HCT116 (cell line): ENCODE data around the gene ARHGAP8. TPM values are rescaled to one million over a fixed set of nuclear protein-coding genes. Genes with fewer than 3 reads are reported as not detected.

Experiments used
- ATAC-seq: fragments of 200-7000 bp; cut with Tn5 transposase; 2 replicates; pipeline ENCODE4 v1.9.1; 2020; ENCODE audit warnings: mild to moderate bottlenecking, moderate library complexity
- BruUV-seq: library from RNA; stranded (reverse); fragments of 400-500 nt; replicated peaks from 2 replicates; lab custom pipeline; 2021; lab: Mats Ljungman, UMichigan
- CTCF ChIA-PET: fragments of 300-600 bp; sonication (Branson Sonifier 250); formaldehyde crosslinking; loops from one replicate; lab custom pipeline; 2021; ENCODE audit warnings: antibody characterized with exemption; lab: Charles Lee
- POLR2A ChIA-PET: fragments of 300-600, 350-600 bp; sonication (Branson Sonifier 250); formaldehyde crosslinking; loops from one replicate; lab custom pipeline; 2021; ENCODE audit warnings: antibody characterized with exemption; lab: Charles Lee
- RAD21 ChIA-PET, 2 experiments: fragments of 300-600 bp; sonication (Branson Sonifier 250); formaldehyde crosslinking; loops; one replicate each; lab custom pipeline; 2023; ENCODE audit warnings: low total read pairs in 2 of 2; ENCODE audit not compliant: uncharacterized antibody in 2 of 2, unreplicated experiment in 2 of 2, low non-redundant PET in 1 of 2; lab: Charles Lee
- DNase-seq: peaks from one replicate; pipeline ENCODE4 v3.0.0-alpha.2; 2010; ENCODE audit warnings: low read depth, low spot score
- H2AFZ ChIP-seq: fragments of 200-600 bp; shearing (Covaris generic), sonication (generic); 2 replicates; pipeline ENCODE4 v1.6.1; 2017; ENCODE audit warnings: low read depth, mixed run types, mixed read lengths, antibody characterized with exemption, low read length; ENCODE audit not compliant: poor library complexity, severe bottlenecking
- H3K27ac ChIP-seq: 2 replicates; pipeline ENCODE4 v1.5.1; 2012; ENCODE audit warnings: low read depth, low read length
- H3K27me3 ChIP-seq: fragments of 200-600 bp; sonication (generic); 2 replicates; pipeline ENCODE4 v1.6.1; 2016; ENCODE audit warnings: mixed run types, low read length, mixed read lengths; ENCODE audit not compliant: insufficient read depth
- H3K36me3 ChIP-seq, 2 experiments: fragments of 200-500 bp in 1 of 2; fragments of 200-600 bp in 1 of 2; sonication (Bioruptor generic) in 1 of 2; sonication (generic) in 1 of 2; 2 replicates each; pipeline versions ENCODE4 v1.5.1 to v1.6.1; 2014 to 2016; ENCODE audit warnings: low read length in 2 of 2, inconsistent platforms in 1 of 2, mixed read lengths in 1 of 2, mixed run types in 1 of 2; ENCODE audit not compliant: insufficient read depth in 2 of 2, control insufficient read depth in 1 of 2
- H3K4me1 ChIP-seq, 2 experiments: fragments of 200-600 bp in 1 of 2; sonication (generic) in 1 of 2; 2 replicates each; pipeline versions ENCODE4 v1.5.1 to v1.6.1; 2012 to 2017; ENCODE audit warnings: low read length in 2 of 2, inconsistent platforms in 1 of 2, mild to moderate bottlenecking in 1 of 2, mixed read lengths in 1 of 2, mixed run types in 1 of 2, moderate library complexity in 1 of 2; ENCODE audit not compliant: insufficient read depth in 2 of 2, control insufficient read depth in 1 of 2
- H3K4me2 ChIP-seq: fragments of 200-600 bp; sonication (generic); 2 replicates; pipeline ENCODE4 v1.6.1; 2017; ENCODE audit warnings: mixed run types, low read length, mixed read lengths
- H3K4me3 ChIP-seq, 2 experiments: fragments of 200-600 bp in 1 of 2; sonication (generic) in 1 of 2; replicated peaks in 1 of 2; 2 replicates each; pipeline ENCODE4 v1.5.1; 2011 to 2016; ENCODE audit warnings: low read length in 2 of 2, control low read depth in 1 of 2, low read depth in 1 of 2, mild to moderate bottlenecking in 1 of 2, mixed read lengths in 1 of 2, mixed run types in 1 of 2
- H3K79me2 ChIP-seq: fragments of 200-600 bp; sonication (generic); 2 replicates; pipeline ENCODE4 v1.6.1; 2017; ENCODE audit warnings: mild to moderate bottlenecking, mixed run types, low read length, moderate library complexity, mixed read lengths; ENCODE audit not compliant: insufficient read depth
- H3K9ac ChIP-seq: fragments of 200-600 bp; sonication (generic); 2 replicates; pipeline ENCODE4 v1.6.1; 2016; ENCODE audit warnings: low read length, mixed read lengths
- H3K9me2 ChIP-seq: fragments of 200-600 bp; sonication (generic), shearing (Covaris generic); 2 replicates; pipeline ENCODE4 v1.6.1; 2017; ENCODE audit warnings: mixed run types, mild to moderate bottlenecking, moderate library complexity; ENCODE audit not compliant: insufficient read depth
- H3K9me3 ChIP-seq, 2 experiments: fragments of 200-500 bp in 1 of 2; fragments of 200-600 bp in 1 of 2; sonication (Bioruptor generic) in 1 of 2; sonication (generic) in 1 of 2; 2 replicates each; pipeline ENCODE4 v1.6.1; 2014 to 2017; ENCODE audit warnings: low read length in 2 of 2, mixed read lengths in 2 of 2, inconsistent platforms in 1 of 2, low read depth in 1 of 2, mild to moderate bottlenecking in 1 of 2, mixed run types in 1 of 2, moderate library complexity in 1 of 2; ENCODE audit not compliant: control insufficient read depth in 1 of 2, insufficient read depth in 1 of 2
- H4K20me1 ChIP-seq: fragments of 200-600 bp; sonication (generic), shearing (Covaris generic); 2 replicates; pipeline ENCODE4 v1.6.1; 2017; ENCODE audit warnings: mixed run types, mild to moderate bottlenecking, moderate library complexity; ENCODE audit not compliant: insufficient read depth
- CEBPB ChIP-seq: IDR thresholded peaks from 2 replicates; pipeline ENCODE4 v1.6.1; 2012; ENCODE audit warnings: low read depth
- EZH2phosphoT487 ChIP-seq: fragments of 200-600 bp; IDR thresholded peaks from 2 replicates; pipeline ENCODE4 v1.6.1; 2018; ENCODE audit warnings: antibody characterized with exemption, borderline replicate concordance
- FOSL1 ChIP-seq: IDR thresholded peaks from 2 replicates; pipeline ENCODE4 v1.6.1; 2012; ENCODE audit warnings: low read depth
- JUND ChIP-seq: IDR thresholded peaks from 2 replicates; pipeline ENCODE4 v1.6.1; 2012
- POLR2A ChIP-seq: IDR thresholded peaks from 2 replicates; pipeline ENCODE4 v1.7.0; 2011; ENCODE audit warnings: borderline replicate concordance; ENCODE audit not compliant: insufficient read depth, insufficient read length; ENCODE audit errors: extremely low read depth
- POLR2AphosphoS5 ChIP-seq: IDR thresholded peaks from 2 replicates; pipeline ENCODE4 v1.6.1; 2011; ENCODE audit warnings: mild to moderate bottlenecking, low read depth, low read length, moderate library complexity
- SP1 ChIP-seq: IDR thresholded peaks from 2 replicates; pipeline ENCODE4 v1.6.1; 2012; ENCODE audit warnings: low read depth
- TCF7L2 ChIP-seq: IDR thresholded peaks from 2 replicates; pipeline ENCODE4 v1.7.0; 2011; ENCODE audit warnings: borderline replicate concordance, inconsistent platforms; ENCODE audit not compliant: insufficient read depth, insufficient read length; ENCODE audit errors: extremely low read depth
- YY1 ChIP-seq: IDR thresholded peaks from 2 replicates; pipeline ENCODE4 v1.6.1; 2011; ENCODE audit warnings: low read length, low read depth, moderate library complexity, mild to moderate bottlenecking; ENCODE audit not compliant: insufficient replicate concordance; ENCODE audit errors: extremely low read depth
- ZFX ChIP-seq: fragments of 450-650 bp; IDR thresholded peaks from 2 replicates; pipeline ENCODE4 v1.6.1; 2017
- intact Hi-C: fragments of 100-400 bp; cut with micrococcal nuclease; formaldehyde crosslinking; loops from 2 replicates; pipeline ENCODE4 v1.10.0; 2022
- total RNA-seq: library from RNA; stranded (reverse); gene quantifications from one replicate; pipeline ENCODE4 v1.2.1, GENCODE V29; 2021; ENCODE audit not compliant: unreplicated experiment
- TF ChIP-seq, protein P1 (sequence below): IDR thresholded peaks from 2 replicates; pipeline ENCODE4 v1.6.1; 2011; ENCODE audit warnings: mild to moderate bottlenecking, low read length, moderate library complexity; ENCODE audit not compliant: insufficient replicate concordance; ENCODE audit errors: extremely low read depth
- TF ChIP-seq, protein P2 (sequence below): IDR thresholded peaks from 2 replicates; pipeline ENCODE4 v1.6.1; 2012
- TF ChIP-seq, protein P3 (sequence below): IDR thresholded peaks from 2 replicates; pipeline ENCODE4 v1.6.1; 2012; ENCODE audit warnings: low read depth
- TF ChIP-seq, protein P4 (sequence below), 3 experiments: fragments of 200-600 bp in 1 of 3; sonication (generic) in 1 of 3; IDR thresholded peaks in 2 of 3; conservative IDR thresholded peaks in 1 of 3; 2 replicates each; pipeline ENCODE4 v1.5.1; 2012 to 2017; ENCODE audit warnings: low read depth in 2 of 3, low read length in 2 of 3, antibody characterized with exemption in 1 of 3, borderline replicate concordance in 1 of 3, control low read depth in 1 of 3, mild to moderate bottlenecking in 1 of 3, mixed read lengths in 1 of 3, mixed run types in 1 of 3, moderate library complexity in 1 of 3; ENCODE audit not compliant: insufficient read depth in 1 of 3

The ARHGAP8 gene
- total RNA-seq, 1 experiment from 2014 or later: 67.5 TPM

DNA sequence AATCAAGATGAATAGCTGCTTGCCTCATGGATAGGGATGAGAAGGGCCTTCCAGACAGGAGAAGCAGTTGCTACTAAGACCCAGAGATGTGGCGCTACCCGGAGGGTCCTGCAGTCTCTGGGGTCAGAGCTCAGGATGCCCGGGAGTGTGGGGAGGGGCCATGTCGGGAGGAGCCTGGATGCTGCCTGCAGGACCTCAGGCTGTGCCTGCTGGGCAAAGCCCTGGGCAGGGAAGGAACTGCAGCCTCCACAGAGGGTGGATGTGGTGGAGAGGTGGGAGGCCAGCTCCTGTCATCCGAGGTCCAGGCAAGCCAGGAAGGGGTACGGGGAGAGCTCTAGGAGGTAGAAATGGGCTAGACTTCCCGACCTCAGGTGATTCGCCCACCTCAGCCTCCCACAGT is 39.4 kb upstream of the ARHGAP8 start:
- RAD21 ChIA-PET: no interaction called here

More for the DNA sequence above, 39.4 kb upstream of the ARHGAP8 start:
- H3K79me2 ChIP-seq: peaks cover 21% of the 10 kb centered on the region; the same call in 1 of the 2 replicates
- TF ChIP-seq, protein P1, sequence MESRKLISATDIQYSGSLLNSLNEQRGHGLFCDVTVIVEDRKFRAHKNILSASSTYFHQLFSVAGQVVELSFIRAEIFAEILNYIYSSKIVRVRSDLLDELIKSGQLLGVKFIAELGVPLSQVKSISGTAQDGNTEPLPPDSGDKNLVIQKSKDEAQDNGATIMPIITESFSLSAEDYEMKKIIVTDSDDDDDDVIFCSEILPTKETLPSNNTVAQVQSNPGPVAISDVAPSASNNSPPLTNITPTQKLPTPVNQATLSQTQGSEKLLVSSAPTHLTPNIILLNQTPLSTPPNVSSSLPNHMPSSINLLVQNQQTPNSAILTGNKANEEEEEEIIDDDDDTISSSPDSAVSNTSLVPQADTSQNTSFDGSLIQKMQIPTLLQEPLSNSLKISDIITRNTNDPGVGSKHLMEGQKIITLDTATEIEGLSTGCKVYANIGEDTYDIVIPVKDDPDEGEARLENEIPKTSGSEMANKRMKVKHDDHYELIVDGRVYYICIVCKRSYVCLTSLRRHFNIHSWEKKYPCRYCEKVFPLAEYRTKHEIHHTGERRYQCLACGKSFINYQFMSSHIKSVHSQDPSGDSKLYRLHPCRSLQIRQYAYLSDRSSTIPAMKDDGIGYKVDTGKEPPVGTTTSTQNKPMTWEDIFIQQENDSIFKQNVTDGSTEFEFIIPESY: no peak
- TF ChIP-seq POLR2A (no peak), CEBPB (no peak), JUND (no peak), TCF7L2 (no peak), SP1 (no peak), FOSL1 (no peak), YY1 (no peak), POLR2AphosphoS5 (no peak), ZFX (no peak), EZH2phosphoT487 (no peak)
- TF ChIP-seq, protein P2, sequence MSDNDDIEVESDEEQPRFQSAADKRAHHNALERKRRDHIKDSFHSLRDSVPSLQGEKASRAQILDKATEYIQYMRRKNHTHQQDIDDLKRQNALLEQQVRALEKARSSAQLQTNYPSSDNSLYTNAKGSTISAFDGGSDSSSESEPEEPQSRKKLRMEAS: no peak
- TF ChIP-seq, protein P3, sequence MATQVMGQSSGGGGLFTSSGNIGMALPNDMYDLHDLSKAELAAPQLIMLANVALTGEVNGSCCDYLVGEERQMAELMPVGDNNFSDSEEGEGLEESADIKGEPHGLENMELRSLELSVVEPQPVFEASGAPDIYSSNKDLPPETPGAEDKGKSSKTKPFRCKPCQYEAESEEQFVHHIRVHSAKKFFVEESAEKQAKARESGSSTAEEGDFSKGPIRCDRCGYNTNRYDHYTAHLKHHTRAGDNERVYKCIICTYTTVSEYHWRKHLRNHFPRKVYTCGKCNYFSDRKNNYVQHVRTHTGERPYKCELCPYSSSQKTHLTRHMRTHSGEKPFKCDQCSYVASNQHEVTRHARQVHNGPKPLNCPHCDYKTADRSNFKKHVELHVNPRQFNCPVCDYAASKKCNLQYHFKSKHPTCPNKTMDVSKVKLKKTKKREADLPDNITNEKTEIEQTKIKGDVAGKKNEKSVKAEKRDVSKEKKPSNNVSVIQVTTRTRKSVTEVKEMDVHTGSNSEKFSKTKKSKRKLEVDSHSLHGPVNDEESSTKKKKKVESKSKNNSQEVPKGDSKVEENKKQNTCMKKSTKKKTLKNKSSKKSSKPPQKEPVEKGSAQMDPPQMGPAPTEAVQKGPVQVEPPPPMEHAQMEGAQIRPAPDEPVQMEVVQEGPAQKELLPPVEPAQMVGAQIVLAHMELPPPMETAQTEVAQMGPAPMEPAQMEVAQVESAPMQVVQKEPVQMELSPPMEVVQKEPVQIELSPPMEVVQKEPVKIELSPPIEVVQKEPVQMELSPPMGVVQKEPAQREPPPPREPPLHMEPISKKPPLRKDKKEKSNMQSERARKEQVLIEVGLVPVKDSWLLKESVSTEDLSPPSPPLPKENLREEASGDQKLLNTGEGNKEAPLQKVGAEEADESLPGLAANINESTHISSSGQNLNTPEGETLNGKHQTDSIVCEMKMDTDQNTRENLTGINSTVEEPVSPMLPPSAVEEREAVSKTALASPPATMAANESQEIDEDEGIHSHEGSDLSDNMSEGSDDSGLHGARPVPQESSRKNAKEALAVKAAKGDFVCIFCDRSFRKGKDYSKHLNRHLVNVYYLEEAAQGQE: no peak
- TF ChIP-seq, protein P4, sequence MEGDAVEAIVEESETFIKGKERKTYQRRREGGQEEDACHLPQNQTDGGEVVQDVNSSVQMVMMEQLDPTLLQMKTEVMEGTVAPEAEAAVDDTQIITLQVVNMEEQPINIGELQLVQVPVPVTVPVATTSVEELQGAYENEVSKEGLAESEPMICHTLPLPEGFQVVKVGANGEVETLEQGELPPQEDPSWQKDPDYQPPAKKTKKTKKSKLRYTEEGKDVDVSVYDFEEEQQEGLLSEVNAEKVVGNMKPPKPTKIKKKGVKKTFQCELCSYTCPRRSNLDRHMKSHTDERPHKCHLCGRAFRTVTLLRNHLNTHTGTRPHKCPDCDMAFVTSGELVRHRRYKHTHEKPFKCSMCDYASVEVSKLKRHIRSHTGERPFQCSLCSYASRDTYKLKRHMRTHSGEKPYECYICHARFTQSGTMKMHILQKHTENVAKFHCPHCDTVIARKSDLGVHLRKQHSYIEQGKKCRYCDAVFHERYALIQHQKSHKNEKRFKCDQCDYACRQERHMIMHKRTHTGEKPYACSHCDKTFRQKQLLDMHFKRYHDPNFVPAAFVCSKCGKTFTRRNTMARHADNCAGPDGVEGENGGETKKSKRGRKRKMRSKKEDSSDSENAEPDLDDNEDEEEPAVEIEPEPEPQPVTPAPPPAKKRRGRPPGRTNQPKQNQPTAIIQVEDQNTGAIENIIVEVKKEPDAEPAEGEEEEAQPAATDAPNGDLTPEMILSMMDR (IDR thresholded peaks at IDR 0.05 in 2 of 3, conservative IDR thresholded peaks at IDR 0.05 in 1 of 3; ENCODE audit: borderline replicate concordance in 1 of 3, insufficient read depth in 1 of 3, low read depth in 2 of 3, low read length in 2 of 3): no peak
- H4K20me1 ChIP-seq: no peaks in the 10 kb centered on the region
- DNase-seq (no peak), ATAC-seq (no peak)
- H3K27me3 ChIP-seq: no peaks in the 10 kb centered on the region
- H3K9me2 ChIP-seq: no peaks in the 10 kb centered on the region
- no peak overlapping the region for H3K4me2 ChIP-seq
- H3K4me3 ChIP-seq: no peak overlapping the region
- H3K4me1 ChIP-seq: peaks cover 0 to 15% of the 10 kb centered on the region in 2 experiments; a peak in 3 of 4 replicates
- intact Hi-C loops: no loop called here
- ChIA-PET POLR2A (no interaction called here), CTCF (interaction anchor here (1.2 kb wide), 1 partner anchor 28 kb away, joined by 4 read pairs; no protein-coding TSS in a partner anchor)
- no TSS peak for BruUV-seq
- H3K27ac ChIP-seq: no peak overlapping the region
- H2AFZ ChIP-seq: no peak overlapping the region
- H3K9me3 ChIP-seq: no peaks in the 10 kb centered on the region
- H3K36me3 ChIP-seq: 0 out of 4 replicates have a peak, but pooled peaks cover 0 to 3% of the 10 kb centered on the region in 2 experiments
- H3K9ac ChIP-seq: no peak overlapping the region
